ENCODE measurements around the gene SCN1A.
"Not testable (repeated sequence)": the region's sequence is repeated elsewhere in the genome, so short reads cannot be mapped to it uniquely, and the experiment has no call there.

Gene SCN1A

GRCh38 chr2:166135152-166135848, 7.5 kb upstream of the SCN1A start:
- DNase-seq, result no peak

GRCh38 chr2:166134252-166135151, 6.7 kb upstream of the SCN1A start:
- DNase-seq, result no peak

DNA sequence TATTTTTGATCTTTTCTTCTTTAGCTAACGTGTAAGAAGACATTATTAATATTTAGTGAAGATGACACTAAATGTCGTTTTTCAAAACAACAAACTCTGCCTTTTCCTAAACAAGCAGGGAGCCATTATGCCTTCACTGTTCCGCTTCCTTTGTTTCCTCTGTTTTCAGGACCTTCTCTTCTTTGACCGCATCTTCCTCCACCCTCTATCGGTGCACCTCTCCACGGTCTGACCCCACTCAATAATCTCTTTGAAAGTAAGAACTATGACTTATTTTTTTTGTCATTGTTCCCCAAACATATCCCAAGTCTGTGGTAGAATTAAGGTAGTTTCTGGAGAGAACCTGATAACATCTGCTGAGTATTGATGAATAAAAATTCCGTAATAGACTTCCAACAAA, 5.8 kb upstream of the SCN1A start:
- DNase-seq, result no peak

- DNase-seq, result no peak
These were observed 311 bp upstream of the SCN1A start for GRCh38 chr2:166128156-166128505.

- no peak for DNase-seq
These were observed 1.7 kb downstream of the SCN1A start for GRCh38 chr2:166126007-166126639.

DNA sequence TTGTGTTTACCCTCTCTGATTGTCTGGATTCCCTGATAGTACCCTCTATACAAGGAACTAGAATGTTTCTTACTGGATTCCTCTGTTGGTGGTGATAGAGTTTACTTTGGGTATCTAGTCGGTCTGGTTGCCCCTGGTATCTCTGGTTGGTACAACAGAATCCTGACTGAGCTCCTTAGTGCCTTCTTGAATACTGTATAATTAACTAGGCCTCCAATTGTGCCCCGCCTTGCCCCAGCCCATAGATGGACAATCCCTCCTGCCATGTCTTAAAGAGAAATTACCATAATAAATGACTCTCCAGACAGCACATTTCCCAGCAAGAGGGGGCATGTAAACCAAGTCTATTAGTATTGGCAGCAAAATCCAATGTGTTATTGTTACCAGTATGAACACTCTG, 2.3 kb downstream of the SCN1A start:
- DNase-seq, result no peak

- DNase-seq, result no peak
These were observed 9.6 kb downstream of the SCN1A start for GRCh38 chr2:166118180-166118579.

DNA sequence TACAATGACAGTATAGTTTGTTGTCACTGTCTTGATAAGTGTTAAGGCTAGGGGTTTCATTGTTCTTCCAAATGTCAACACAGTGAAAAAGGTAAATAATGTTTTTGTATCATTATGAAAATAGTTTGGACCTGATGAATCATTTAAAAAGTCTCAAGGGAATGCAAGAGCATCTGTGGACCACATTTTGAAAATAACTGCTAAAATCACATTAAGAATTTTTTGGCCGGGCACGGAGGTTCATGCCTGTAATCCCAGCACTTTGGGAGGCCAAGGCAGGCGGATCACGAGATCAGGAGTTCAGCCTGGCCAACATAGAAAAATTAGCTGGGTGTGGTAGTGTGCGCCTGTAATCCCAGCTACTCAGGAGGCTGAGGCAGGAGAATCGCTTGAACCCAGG, 10.3 kb downstream of the SCN1A start:
- DNase-seq, result no peak

GRCh38 chr2:166115589-166115988, 12.2 kb downstream of the SCN1A start:
- DNase-seq, result no peak

- no peak for DNase-seq
These were observed 15.6 kb downstream of the SCN1A start for GRCh38 chr2:166112193-166112605.

- DNase-seq, result no peak
These were observed 21.3 kb downstream of the SCN1A start for GRCh38 chr2:166106431-166107015.

GRCh38 chr2:166104773-166105172, 23.0 kb downstream of the SCN1A start:
- no peak for DNase-seq

- no peak for DNase-seq
These were observed 23.7 kb downstream of the SCN1A start for GRCh38 chr2:166104084-166104483.

DNA sequence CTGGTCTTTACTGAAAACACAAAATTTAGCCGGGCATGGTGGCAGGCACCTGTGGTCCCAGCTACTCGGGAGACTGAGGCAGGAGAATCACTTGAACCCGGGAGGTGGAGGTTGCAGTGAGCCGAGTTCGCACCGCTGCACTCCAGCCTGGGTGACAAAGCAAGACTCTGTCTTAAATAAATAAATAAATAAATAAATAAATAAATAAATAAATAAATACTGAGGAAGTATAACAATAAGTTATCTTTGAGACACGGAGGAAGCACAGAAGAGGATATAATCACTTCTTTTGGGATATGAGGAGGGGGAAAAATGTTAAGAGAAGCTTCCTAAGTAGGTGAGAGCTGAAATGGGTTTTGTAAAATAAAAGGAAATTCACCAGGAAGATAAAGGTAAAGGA, 24.5 kb downstream of the SCN1A start:
- not testable (repeated sequence) for DNase-seq

- DNase-seq, result no peak
These were observed 33.5 kb downstream of the SCN1A start for GRCh38 chr2:166094325-166094724.

DNA sequence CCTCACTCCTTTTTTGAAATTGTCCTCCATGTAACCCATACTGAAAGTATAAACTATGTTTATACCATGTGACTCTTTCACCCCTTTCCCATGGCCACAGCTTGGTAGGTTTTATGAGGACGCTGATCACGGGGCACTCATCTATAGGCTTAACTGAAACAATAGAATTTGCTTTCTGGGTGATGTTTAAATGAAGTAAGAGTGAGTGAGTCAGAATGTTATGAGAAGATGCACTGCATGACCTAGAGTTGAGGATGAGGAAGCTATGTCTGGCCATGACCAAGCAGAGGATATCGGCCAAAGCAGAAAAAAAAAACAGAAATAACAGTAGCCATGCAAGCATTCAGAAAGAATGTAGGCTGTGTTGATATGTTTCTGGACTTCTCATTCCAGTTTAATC, 34.9 kb downstream of the SCN1A start:
- no peak for DNase-seq

DNA sequence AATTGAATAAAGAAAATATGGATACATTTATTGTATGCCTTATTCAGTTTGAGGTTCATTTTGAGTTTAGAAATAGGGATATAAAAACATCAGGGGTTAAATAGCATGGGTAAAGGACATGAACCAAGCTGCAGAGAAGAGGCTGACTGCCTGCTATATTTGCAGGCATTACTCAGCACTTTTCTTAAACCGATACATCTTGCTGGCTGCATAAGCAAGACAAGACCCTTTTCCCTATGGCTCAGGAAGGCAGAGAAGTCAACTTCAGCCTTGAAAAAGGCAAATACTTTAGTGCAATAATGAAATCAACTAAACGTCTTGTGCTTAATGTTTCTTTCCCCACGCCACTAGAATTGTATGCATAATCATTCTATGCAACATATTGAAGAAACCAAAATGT, 36.4 kb downstream of the SCN1A start:
- DNase-seq, result peak; percentile 7 to 10

DNA sequence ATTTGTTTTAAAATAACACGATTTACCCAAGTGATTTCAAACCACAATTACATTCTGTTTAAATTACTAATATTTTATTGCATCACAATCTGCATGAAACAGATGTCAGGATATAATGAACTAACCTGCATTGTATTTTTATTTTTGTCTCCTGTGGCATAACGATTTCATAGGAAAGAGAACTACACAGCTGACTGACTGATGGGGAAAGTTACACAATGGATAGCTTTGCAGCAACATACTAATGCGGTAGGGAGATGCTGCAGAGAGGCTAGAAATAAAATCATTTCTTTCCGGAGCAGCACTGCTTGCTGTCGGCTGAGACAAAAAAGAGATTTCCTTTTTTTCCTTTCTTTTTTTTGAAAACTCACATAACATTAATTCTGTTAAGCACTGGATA, 36.9 kb downstream of the SCN1A start:
- DNase-seq, result peak in 1 of 2 experiments; percentile 5

DNA sequence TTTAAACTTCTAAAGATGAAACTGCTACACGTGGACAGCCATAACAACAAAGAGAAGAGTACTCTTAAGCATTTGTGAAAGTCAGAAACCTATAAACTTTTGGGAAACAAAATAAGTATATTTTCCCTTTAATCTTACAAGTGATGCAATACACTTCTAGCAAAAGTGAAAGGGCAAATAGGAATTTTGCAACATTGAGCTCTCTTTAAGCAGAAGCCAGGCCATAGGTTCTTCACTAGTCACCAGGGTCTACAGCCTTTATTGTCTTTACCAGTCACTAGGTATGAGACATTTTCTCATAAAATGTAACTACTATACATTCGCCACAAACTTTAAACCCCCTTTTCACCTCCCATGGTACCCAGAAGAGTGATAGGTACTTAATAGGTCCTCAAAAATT, 37.5 kb downstream of the SCN1A start:
- no peak for DNase-seq

DNA sequence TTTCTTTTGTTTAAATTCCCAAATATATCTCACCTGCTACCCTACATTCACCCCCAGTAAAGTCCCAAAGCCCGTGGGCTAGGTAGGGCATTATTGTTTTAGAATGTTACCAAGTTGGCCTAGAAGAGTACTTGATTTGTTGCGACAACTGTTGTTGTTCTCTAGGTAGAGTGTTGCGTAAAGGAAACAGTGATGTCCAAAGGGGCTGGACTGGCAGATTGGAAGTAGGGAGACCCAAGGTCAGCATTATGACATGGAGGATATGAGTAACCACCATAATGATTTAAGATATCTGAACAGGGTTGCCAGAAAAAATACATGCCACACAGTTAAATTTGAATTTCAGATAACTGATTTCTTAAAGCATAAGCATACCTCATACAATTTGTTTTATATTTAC, 39.2 kb downstream of the SCN1A start:
- no peak for DNase-seq

DNA sequence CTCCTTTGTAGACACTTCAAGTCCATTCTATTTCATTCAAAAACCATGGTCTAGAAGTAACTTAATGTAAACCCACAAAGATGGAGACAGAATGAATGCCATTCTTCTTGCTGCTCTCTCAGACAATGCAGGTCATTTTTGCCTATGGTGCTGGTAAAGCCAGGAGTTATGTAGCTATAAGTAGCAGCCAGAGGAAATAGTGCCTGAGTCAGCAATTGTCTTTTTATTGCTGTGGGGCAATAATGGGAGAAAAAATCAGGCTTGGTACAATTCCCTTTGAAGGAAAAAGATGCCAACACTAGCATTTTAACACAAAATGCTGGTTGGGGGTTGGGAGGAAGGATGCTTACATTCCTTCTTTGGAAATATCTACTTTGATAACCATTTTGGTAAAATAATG, 43.5 kb downstream of the SCN1A start:
- DNase-seq, result no peak

DNA sequence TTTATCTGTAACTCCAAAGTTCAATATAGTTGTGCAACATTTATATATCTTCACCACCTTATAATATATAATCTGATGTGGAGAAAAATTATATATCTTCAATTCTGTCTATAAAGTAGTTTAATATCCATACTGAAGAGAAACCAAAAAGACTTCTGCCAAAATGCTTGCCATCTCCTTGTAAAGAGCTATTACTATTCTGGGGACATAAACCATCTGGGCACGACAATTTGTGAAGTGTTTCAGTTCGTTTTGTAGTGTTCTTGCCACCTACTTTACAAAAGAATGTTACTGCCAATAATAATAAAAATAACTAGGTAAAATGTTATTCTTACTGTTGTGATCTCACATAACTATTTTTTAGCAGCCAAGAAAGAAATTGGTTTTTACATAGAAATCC, 45.1 kb downstream of the SCN1A start:
- DNase-seq, result no peak

GRCh38 chr2:166081852-166082251, 46.0 kb downstream of the SCN1A start:
- no peak for DNase-seq
